IMR-90 (cell line): Measurements from ENCODE around the gene ENAH. TPM values are rescaled to one million over a fixed set of nuclear protein-coding genes. Genes with fewer than 3 reads are reported as not detected.

Experiments used
- ATAC-seq: fragments of 200-7000 bp; cut with Tn5 transposase; 2 replicates; pipeline ENCODE4 v1.9.1; 2020; ENCODE audit warnings: low read depth, mild to moderate bottlenecking, moderate library complexity
- BruUV-seq: library from RNA; stranded (reverse); fragments of 400-500 nt; replicated peaks from 2 replicates; lab custom pipeline; 2021; lab: Mats Ljungman, UMichigan
- CTCF ChIA-PET: fragments of 300-600 bp; formaldehyde crosslinking; extraction: SDS; loops from one replicate; lab custom pipeline; 2021; ENCODE audit warnings: antibody characterized with exemption; lab: Yijun Ruan, JAX
- POLR2A ChIA-PET: fragments of 300-600 bp; sonication (Branson Sonifier 250); formaldehyde crosslinking; loops from one replicate; lab custom pipeline; 2022; ENCODE audit warnings: antibody characterized with exemption; ENCODE audit not compliant: unreplicated experiment; lab: Charles Lee
- DNase-seq: peaks from one replicate; pipeline ENCODE4 v3.0.0; 2013
- H2AFZ ChIP-seq: replicated peaks from 2 replicates; pipeline ENCODE3; 2013; ENCODE audit warnings: low read length, mild to moderate bottlenecking; ENCODE audit not compliant: poor library complexity
- H2AK5ac ChIP-seq: 2 replicates; pipeline ENCODE4 v1.6.1; 2013; ENCODE audit warnings: low read depth, low read length, inconsistent platforms
- H2AK9ac ChIP-seq: replicated peaks from 2 replicates; pipeline ENCODE3; 2013; ENCODE audit warnings: mild to moderate bottlenecking, low read depth, low read length, moderate library complexity; ENCODE audit not compliant: poor library complexity
- H2BK120ac ChIP-seq: 2 replicates; pipeline ENCODE4 v1.6.1; 2013; ENCODE audit warnings: low read depth, low read length, inconsistent platforms
- H2BK15ac ChIP-seq: 3 replicates; pipeline ENCODE4 v1.6.1; 2013; ENCODE audit warnings: low read depth, low read length, inconsistent platforms
- H2BK20ac ChIP-seq: 2 replicates; pipeline ENCODE4 v1.6.1; 2013; ENCODE audit warnings: low read depth, mild to moderate bottlenecking, inconsistent platforms, low read length, moderate library complexity
- H2BK5ac ChIP-seq: 2 replicates; pipeline ENCODE4 v1.6.1; 2013; ENCODE audit warnings: mild to moderate bottlenecking, low read depth, low read length, inconsistent platforms; ENCODE audit not compliant: poor library complexity, severe bottlenecking
- H3K14ac ChIP-seq: replicated peaks from 2 replicates; pipeline ENCODE4 v1.6.1; 2013; ENCODE audit warnings: low read depth, low read length, inconsistent platforms
- H3K18ac ChIP-seq: 2 replicates; pipeline ENCODE4 v1.6.1; 2013; ENCODE audit warnings: low read depth, low read length, control low read depth
- H3K23ac ChIP-seq: 2 replicates; pipeline ENCODE4 v1.6.1; 2013; ENCODE audit warnings: low read depth, low read length, inconsistent platforms
- H3K27ac ChIP-seq: 2 replicates; pipeline ENCODE4 v1.5.1; 2013; ENCODE audit warnings: mild to moderate bottlenecking, control low read depth, low read length; ENCODE audit not compliant: insufficient read depth
- H3K27me3 ChIP-seq: 2 replicates; pipeline ENCODE4 v1.6.1; 2013; ENCODE audit warnings: low read length; ENCODE audit not compliant: control insufficient read depth, insufficient read depth
- H3K36me3 ChIP-seq: 2 replicates; pipeline ENCODE4 v1.6.1; 2013; ENCODE audit warnings: low read length, mixed read lengths; ENCODE audit not compliant: control insufficient read depth, insufficient read depth
- H3K4ac ChIP-seq: 2 replicates; pipeline ENCODE4 v1.6.1; 2013; ENCODE audit warnings: low read depth, low read length, inconsistent platforms
- H3K4me1 ChIP-seq: 2 replicates; pipeline ENCODE4 v1.6.1; 2013; ENCODE audit warnings: low read length, mixed read lengths; ENCODE audit not compliant: control insufficient read depth, insufficient read depth
- H3K4me2 ChIP-seq: 2 replicates; pipeline ENCODE4 v1.6.1; 2013; ENCODE audit warnings: low read depth, mild to moderate bottlenecking, control low read depth, low read length, moderate library complexity
- H3K4me3 ChIP-seq: 2 replicates; pipeline ENCODE4 v1.5.1; 2013; ENCODE audit warnings: low read depth, mild to moderate bottlenecking, control low read depth, low read length, moderate library complexity; ENCODE audit not compliant: insufficient read depth
- H3K56ac ChIP-seq: 2 replicates; pipeline ENCODE4 v1.6.1; 2013; ENCODE audit warnings: low read length, inconsistent platforms; ENCODE audit not compliant: insufficient read depth; ENCODE audit errors: extremely low read depth
- H3K79me1 ChIP-seq, 2 experiments: 2 replicates each; pipeline ENCODE4 v1.6.1; 2013; ENCODE audit warnings: low read length in 2 of 2, inconsistent platforms in 1 of 2, low read depth in 1 of 2
- H3K9ac ChIP-seq: 2 replicates; pipeline ENCODE4 v1.6.1; 2013; ENCODE audit warnings: low read depth, low read length, control low read depth
- H3K9me1 ChIP-seq: 2 replicates; pipeline ENCODE4 v1.6.1; 2013; ENCODE audit warnings: low read length, inconsistent platforms; ENCODE audit not compliant: insufficient read depth
- H3K9me3 ChIP-seq: 2 replicates; pipeline ENCODE4 v1.6.1; 2013; ENCODE audit warnings: low read length; ENCODE audit not compliant: control insufficient read depth, insufficient read depth
- H4K20me1 ChIP-seq: 2 replicates; pipeline ENCODE4 v1.6.1; 2013; ENCODE audit warnings: low read length, inconsistent platforms; ENCODE audit not compliant: insufficient read depth
- H4K5ac ChIP-seq: 2 replicates; pipeline ENCODE4 v1.6.1; 2013; ENCODE audit warnings: mild to moderate bottlenecking, low read depth, low read length, control low read depth
- H4K8ac ChIP-seq, 2 experiments: 2 replicates each; pipeline ENCODE4 v1.6.1; 2013; ENCODE audit warnings: low read depth in 2 of 2, low read length in 2 of 2, control low read depth in 1 of 2, inconsistent platforms in 1 of 2
- H4K91ac ChIP-seq: 2 replicates; pipeline ENCODE4 v1.6.1; 2013; ENCODE audit warnings: low read depth, low read length, inconsistent platforms; ENCODE audit not compliant: insufficient read depth
- CEBPB ChIP-seq: IDR thresholded peaks from 2 replicates; pipeline ENCODE4 v1.6.1; 2012; ENCODE audit warnings: low read depth, low read length, improper control_type of control experiment
- CHD1 ChIP-seq: IDR thresholded peaks from 2 replicates; pipeline ENCODE4 v1.6.1; 2012; ENCODE audit warnings: low read depth, low read length, improper control_type of control experiment
- ELK1 ChIP-seq: fragments of 150-350 bp; IDR thresholded peaks from 2 replicates; pipeline ENCODE4 v1.6.1; 2016; ENCODE audit warnings: low read depth, mild to moderate bottlenecking, low read length, moderate library complexity, borderline replicate concordance
- FOS ChIP-seq: fragments of 150-350 bp; IDR thresholded peaks from 2 replicates; pipeline ENCODE4 v1.6.1; 2016; ENCODE audit warnings: low read depth, low read length
- MAFK ChIP-seq: IDR thresholded peaks from 2 replicates; pipeline ENCODE4 v1.6.1; 2012; ENCODE audit warnings: low read depth, low read length, improper control_type of control experiment
- MAZ ChIP-seq: IDR thresholded peaks from 2 replicates; pipeline ENCODE4 v1.6.1; 2012; ENCODE audit warnings: low read depth, mild to moderate bottlenecking, low read length, improper control_type of control experiment, moderate library complexity, borderline replicate concordance
- MXI1 ChIP-seq: IDR thresholded peaks from 2 replicates; pipeline ENCODE4 v1.6.1; 2012; ENCODE audit warnings: low read depth, mild to moderate bottlenecking, low read length, moderate library complexity, borderline replicate concordance
- NFE2L2 ChIP-seq: fragments of 150-350 bp; IDR thresholded peaks from 2 replicates; pipeline ENCODE4 v1.6.1; 2016; ENCODE audit warnings: low read depth, mild to moderate bottlenecking, low read length
- POLR2A ChIP-seq: IDR thresholded peaks from 2 replicates; pipeline ENCODE4 v1.6.1; 2012; ENCODE audit warnings: mild to moderate bottlenecking, low read depth, low read length
- RAD21 ChIP-seq: IDR thresholded peaks from 2 replicates; pipeline ENCODE4 v1.6.1; 2012; ENCODE audit warnings: low read length, improper control_type of control experiment
- RCOR1 ChIP-seq: IDR thresholded peaks from 2 replicates; pipeline ENCODE4 v1.6.1; 2012; ENCODE audit warnings: mild to moderate bottlenecking, low read length, improper control_type of control experiment; ENCODE audit not compliant: insufficient replicate concordance
- RFX5 ChIP-seq: IDR thresholded peaks from 2 replicates; pipeline ENCODE4 v1.8.0; 2012; ENCODE audit warnings: low read depth, mild to moderate bottlenecking, low read length, moderate library complexity
- SMC3 ChIP-seq: fragments of 150-350 bp; IDR thresholded peaks from 2 replicates; pipeline ENCODE4 v1.6.1; 2016; ENCODE audit warnings: low read depth, mild to moderate bottlenecking, antibody characterized with exemption, low read length, moderate library complexity
- WGBS, 2 experiments: methylation state at CpG; one replicate each; pipeline versions ENCODE4 v1.1.5 to v1.1.7; 2013; ENCODE audit warnings: missing lambda C conversion rate in 2 of 2; ENCODE audit not compliant: insufficient read length in 1 of 2; ENCODE audit errors: extremely low coverage in 2 of 2; 5-methylcytosine and 5-hydroxymethylcytosine counted together
- dilution Hi-C: fragments of 300-500 bp; cut with HindIII; formaldehyde crosslinking; loops from one replicate; pipeline ENCODE4 v1.14.3; 2018; ENCODE audit warnings: low sequenced_read_pairs; ENCODE audit not compliant: unreplicated experiment
- in situ Hi-C: fragments of 300-500 bp; cut with MboI; formaldehyde crosslinking; loops from 3 replicates; pipeline ENCODE4 v1.14.3; 2019; ENCODE audit warnings: low sequenced_read_pairs, inconsistent platforms, mixed read lengths
- intact Hi-C: fragments of 100-400 bp; cut with micrococcal nuclease; formaldehyde crosslinking; loops from 2 replicates; pipeline ENCODE4 v1.10.0; 2022
- polyA plus RNA-seq, 3 experiments: library from polyadenylated mRNA; depleted of rRNA; stranded (reverse); fragments of >200 nt; gene quantifications; 2 replicates each; pipeline ENCODE4 v1.2.3, GENCODE V29; 2012; ENCODE audit warnings: low replicate concordance in 1 of 3
- total RNA-seq: library from RNA; depleted of rRNA; stranded (reverse); fragments of >200 nt; gene quantifications from 2 replicates; pipeline ENCODE4 v1.2.3, GENCODE V29; 2012
- TF ChIP-seq, protein P1 (sequence below): fragments of 150-350 bp; IDR thresholded peaks from 2 replicates; pipeline ENCODE4 v1.6.1; 2017; ENCODE audit warnings: mild to moderate bottlenecking, antibody characterized with exemption, low read length, low read depth
- TF ChIP-seq, protein P2 (sequence below): conservative IDR thresholded peaks from 2 replicates; pipeline ENCODE4 v1.5.1; 2012; ENCODE audit warnings: mild to moderate bottlenecking, low read depth, low read length, improper control_type of control experiment

Gene ENAH
- total and polyA plus RNA-seq, 2 of the 4 experiments (the other 2 are of a cell fraction) = 61.3 to 86.9 TPM

DNA sequence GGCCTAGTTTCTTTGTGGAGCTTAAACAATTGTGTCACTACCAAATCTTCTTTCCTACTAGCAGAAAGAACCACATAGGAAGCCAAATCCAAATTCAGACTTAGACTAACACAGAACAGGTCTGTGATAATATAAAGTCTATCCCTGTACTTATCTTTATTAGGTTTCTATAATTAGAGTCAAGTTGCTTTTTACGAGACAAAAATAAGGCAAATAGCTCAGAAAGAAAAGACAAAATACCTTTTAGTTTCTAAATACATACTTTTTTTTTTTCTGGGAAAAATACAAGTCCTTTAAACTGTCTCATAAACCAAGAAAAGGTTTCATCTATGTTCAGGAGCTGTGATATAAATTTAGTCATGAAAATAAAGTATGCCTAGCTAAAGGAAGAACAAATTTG lies 146.2 kb downstream of the ENAH start (continued):
- TF ChIP-seq, protein P1, sequence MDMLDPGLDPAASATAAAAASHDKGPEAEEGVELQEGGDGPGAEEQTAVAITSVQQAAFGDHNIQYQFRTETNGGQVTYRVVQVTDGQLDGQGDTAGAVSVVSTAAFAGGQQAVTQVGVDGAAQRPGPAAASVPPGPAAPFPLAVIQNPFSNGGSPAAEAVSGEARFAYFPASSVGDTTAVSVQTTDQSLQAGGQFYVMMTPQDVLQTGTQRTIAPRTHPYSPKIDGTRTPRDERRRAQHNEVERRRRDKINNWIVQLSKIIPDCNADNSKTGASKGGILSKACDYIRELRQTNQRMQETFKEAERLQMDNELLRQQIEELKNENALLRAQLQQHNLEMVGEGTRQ = no peak

GRCh38 chr1:225504776-225505175 lies 148.1 kb downstream of the ENAH start:
- no TSS peak for BruUV-seq
- no peak overlapping the region for H3K18ac ChIP-seq
- H4K91ac ChIP-seq = no peak overlapping the region
- DNase-seq = no peak
- no peak overlapping the region for H3K14ac ChIP-seq
- H3K4me3 ChIP-seq = no peak overlapping the region
- H3K4me1 ChIP-seq = peaks cover 8% of the 10 kb centered on the region
- no peaks in the 10 kb centered on the region for H3K9me3 ChIP-seq
- no peak overlapping the region for H3K23ac ChIP-seq
- H2AK9ac ChIP-seq = no peak overlapping the region
- in situ Hi-C loops (no loop called here), dilution Hi-C loops (no loop called here), intact Hi-C loops (no loop called here)
- H3K56ac ChIP-seq = no peak overlapping the region
- no peak overlapping the region for H2AK5ac ChIP-seq
- H2BK20ac ChIP-seq = no peak overlapping the region
- no peak overlapping the region for H2BK5ac ChIP-seq
- H4K20me1 ChIP-seq = peaks cover 6% of the 10 kb centered on the region; the same call in 1 of the 2 replicates
- H3K9ac ChIP-seq = no peak overlapping the region
- no peak overlapping the region for H2BK120ac ChIP-seq
- H3K27me3 ChIP-seq = no peaks in the 10 kb centered on the region
- ATAC-seq = no peak
- no peak overlapping the region for H3K4me2 ChIP-seq
- ChIA-PET CTCF (no interaction called here), POLR2A (interaction anchor here (0.6 kb wide), 1 partner anchor 401 kb away, joined by 3 read pairs; no protein-coding TSS in a partner anchor)
- H3K27ac ChIP-seq = no peak overlapping the region
- no peak overlapping the region for H2AFZ ChIP-seq
- H4K8ac ChIP-seq = no peak overlapping the region
- H2BK15ac ChIP-seq = no peak overlapping the region
- peaks cover 7% of the 10 kb centered on the region for H3K36me3 ChIP-seq
- peaks cover 9% of the 10 kb centered on the region for H3K9me1 ChIP-seq
- H3K4ac ChIP-seq = no peak overlapping the region
- no peak overlapping the region for H4K5ac ChIP-seq
- H3K79me1 ChIP-seq = peaks cover 5 to 18% of the 10 kb centered on the region in 2 experiments
- WGBS, 2 experiments = no CpG with 5 or more reads among the region's 2 CpGs
- TF ChIP-seq MAFK (no peak), NFE2L2 (no peak), CHD1 (no peak), FOS (no peak), POLR2A (no peak), MXI1 (no peak), MAZ (no peak), RAD21 (no peak), ELK1 (no peak), RCOR1 (no peak), CEBPB (no peak), SMC3 (no peak), RFX5 (no peak)
- TF ChIP-seq, protein P2, sequence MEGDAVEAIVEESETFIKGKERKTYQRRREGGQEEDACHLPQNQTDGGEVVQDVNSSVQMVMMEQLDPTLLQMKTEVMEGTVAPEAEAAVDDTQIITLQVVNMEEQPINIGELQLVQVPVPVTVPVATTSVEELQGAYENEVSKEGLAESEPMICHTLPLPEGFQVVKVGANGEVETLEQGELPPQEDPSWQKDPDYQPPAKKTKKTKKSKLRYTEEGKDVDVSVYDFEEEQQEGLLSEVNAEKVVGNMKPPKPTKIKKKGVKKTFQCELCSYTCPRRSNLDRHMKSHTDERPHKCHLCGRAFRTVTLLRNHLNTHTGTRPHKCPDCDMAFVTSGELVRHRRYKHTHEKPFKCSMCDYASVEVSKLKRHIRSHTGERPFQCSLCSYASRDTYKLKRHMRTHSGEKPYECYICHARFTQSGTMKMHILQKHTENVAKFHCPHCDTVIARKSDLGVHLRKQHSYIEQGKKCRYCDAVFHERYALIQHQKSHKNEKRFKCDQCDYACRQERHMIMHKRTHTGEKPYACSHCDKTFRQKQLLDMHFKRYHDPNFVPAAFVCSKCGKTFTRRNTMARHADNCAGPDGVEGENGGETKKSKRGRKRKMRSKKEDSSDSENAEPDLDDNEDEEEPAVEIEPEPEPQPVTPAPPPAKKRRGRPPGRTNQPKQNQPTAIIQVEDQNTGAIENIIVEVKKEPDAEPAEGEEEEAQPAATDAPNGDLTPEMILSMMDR = no peak
